ENCODE results near the gene ZBTB32. TPM values are rescaled to one million over a fixed set of nuclear protein-coding genes. Genes with fewer than 3 reads are reported as not detected.
"Not testable (repeated sequence)": the region's sequence is repeated elsewhere in the genome, so short reads cannot be mapped to it uniquely, and the experiment has no call there.

The ZBTB32 gene
- polyA plus RNA-seq, 1 donor = 0.32 TPM

DNA sequence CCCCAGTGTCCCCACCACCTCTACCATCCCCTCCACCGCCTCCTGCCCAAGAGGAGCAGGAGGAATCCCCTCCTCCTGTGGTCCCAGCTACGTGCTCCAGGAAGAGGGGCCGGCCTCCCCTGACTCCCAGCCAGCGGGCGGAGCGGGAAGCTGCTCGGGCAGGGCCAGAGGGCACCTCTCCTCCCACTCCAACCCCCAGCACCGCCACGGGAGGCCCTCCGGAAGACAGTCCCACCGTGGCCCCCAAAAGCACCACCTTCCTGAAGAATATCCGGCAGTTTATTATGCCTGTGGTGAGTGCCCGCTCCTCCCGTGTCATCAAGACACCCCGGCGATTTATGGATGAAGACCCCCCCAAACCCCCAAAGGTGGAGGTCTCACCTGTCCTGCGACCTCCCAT lies 16.3 kb downstream of the ZBTB32 start:
- DNase-seq = no peak

DNA sequence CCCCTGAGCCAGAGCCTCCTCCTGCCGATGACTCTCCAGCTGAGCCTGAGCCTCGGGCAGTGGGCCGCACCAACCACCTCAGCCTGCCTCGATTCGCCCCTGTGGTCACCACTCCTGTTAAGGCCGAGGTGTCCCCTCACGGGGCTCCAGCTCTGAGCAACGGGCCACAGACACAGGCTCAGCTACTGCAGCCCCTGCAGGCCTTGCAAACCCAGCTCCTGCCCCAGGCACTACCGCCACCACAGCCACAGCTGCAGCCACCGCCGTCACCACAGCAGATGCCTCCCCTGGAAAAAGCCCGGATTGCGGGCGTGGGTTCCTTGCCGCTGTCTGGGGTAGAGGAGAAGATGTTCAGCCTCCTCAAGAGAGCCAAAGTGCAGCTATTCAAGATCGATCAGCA lies 17.0 kb downstream of the ZBTB32 start:
- DNase-seq = no peak

DNA sequence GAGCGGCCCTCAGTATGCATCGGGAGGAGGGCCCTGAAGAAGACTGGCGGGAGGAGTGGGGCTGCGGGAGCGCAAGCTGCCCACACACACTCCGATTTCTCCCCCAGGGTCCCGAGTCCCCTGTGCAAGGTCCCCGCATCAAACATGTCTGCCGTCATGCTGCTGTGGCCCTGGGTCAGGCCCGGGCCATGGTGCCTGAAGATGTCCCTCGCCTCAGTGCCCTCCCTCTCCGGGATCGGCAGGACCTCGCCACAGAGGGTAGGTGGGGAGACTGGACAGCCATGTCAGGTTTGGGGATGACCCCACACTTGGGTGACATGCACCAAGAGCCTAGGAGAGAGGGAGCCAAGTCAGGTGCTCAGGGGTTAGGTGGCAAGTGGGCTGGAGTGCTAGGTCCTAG lies 18.1 kb downstream of the ZBTB32 start:
- DNase-seq = no peak

DNA sequence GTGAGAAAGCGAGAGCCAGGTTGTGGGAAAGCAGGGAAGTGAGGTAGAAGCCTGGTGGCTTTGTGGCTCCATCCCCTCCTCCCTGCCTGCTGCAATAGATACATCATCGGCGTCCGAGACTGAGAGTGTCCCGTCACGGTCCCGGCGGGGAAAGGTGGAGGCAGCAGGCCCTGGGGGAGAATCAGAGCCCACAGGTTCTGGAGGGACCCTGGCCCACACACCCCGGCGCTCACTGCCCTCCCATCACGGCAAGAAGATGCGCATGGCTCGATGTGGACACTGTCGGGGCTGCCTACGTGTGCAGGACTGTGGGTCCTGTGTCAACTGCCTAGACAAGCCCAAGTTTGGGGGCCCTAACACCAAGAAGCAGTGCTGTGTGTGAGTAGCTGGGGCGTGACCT lies 18.5 kb downstream of the ZBTB32 start:
- DNase-seq = no peak

DNA sequence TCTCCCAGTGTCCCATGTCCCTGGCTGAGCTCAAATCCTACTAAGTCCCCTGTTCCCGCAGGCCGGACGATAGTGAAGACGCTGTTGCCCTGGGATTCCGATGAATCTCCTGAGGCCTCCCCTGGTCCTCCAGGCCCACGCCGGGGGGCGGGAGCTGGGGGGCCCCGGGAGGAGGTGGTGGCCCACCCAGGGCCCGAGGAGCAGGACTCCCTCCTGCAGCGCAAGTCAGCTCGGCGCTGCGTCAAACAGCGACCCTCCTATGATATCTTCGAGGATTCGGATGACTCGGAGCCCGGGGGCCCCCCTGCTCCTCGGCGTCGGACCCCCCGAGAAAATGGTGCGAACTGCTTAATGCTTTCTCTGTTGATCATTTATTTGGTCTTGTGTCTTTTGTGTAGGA lies 19.3 kb downstream of the ZBTB32 start:
- no peak for DNase-seq

DNA sequence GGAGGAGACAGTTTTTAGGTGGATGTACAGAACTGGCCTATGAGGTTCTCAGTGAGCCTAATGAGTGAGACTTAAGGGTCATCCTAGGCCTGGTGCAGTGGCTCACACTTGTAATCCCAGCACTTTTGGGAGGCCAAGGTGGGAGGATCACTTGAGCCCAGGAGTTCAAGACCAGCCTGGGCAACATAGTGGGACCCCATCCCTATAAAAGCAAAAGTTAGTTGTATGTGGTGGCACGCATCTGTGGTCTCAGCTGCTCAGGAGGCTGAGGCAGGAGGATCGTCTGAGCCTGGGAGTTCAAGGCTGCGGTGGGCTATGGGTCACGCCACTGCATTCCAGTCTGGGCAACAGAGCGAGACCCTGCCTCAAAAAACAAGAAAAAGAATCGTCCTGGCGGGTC lies 19.8 kb downstream of the ZBTB32 start:
- DNase-seq = not testable (repeated sequence)

DNA sequence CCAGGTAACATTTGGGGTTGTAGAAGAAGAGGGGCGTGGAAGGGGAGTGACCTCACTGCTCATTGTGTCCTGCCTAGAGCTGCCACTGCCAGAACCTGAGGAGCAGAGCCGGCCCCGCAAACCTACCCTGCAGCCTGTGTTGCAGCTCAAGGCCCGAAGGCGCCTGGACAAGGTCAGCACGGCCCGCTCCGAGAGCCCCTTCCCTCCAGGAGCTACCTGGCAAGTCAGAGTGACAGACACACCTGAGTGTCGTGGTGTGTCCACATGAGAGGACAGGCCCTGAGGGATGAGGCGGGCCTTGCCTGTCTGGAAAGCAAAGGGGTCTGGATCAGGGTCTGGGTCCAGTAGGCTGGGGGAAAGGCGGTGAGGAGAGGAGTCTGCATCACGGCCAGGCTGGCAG lies 20.2 kb downstream of the ZBTB32 start:
- DNase-seq = no peak

DNA sequence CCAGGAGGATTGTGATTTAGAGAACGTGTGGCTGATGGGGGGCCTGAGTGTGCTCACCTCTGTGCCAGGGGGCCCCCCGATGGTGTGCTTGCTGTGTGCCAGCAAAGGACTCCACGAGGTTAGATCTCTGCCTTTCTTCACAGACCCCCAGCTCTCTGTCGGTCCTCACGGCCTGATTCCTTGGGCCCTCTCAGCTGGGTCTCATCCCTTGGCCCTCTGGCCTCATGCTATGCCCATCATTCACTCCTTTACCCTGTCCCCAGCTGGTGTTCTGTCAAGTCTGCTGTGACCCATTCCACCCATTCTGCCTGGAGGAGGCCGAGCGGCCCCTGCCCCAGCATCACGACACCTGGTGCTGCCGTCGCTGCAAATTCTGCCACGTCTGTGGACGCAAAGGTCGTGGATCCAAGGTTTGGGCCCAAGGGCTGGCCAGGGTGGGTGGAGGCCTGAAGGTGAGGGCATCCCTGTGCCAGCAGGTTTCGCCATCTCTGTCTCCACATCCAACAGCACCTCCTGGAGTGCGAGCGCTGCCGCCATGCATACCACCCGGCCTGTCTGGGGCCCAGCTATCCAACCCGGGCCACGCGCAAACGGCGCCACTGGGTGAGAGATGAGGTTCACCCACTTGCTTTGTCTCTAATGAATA lies 21.0 kb downstream of the ZBTB32 start:
- DNase-seq = no peak

DNA sequence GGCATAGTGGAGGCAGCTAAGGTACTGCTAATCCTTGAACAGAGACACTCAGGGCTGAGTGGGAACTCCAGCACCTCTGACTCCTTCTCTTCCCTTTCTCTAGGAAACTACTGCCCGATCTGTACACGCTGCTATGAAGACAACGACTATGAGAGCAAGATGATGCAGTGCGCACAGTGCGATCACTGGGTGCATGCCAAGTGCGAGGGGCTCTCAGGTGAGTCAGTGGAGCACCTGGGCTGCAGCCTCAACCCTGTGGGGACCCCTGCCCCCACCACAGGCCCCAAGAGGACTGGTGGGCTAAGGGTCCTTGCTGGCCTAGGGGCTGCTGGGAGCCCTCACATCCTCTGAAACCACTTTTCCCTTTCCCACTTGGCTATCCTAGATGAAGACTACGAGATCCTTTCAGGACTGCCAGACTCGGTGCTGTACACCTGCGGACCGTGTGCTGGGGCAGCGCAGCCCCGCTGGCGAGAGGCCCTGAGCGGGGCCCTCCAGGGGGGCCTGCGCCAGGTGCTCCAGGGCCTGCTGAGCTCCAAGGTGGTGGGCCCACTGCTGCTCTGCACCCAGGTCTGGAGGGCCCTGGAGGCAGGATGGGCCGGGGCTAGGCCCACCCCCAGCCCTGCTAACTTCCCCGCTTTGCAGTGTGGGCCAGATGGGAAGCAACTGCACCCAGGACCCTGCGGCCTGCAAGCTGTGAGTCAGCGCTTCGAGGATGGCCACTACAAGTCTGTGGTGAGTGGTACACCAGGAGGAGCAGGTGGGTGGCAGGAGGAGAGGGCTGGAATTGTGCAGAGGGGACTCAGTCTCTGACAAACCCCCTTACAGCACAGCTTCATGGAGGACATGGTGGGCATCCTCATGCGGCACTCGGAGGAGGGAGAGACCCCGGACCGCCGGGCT lies 22.9 kb downstream of the ZBTB32 start:
- DNase-seq = no peak

DNA sequence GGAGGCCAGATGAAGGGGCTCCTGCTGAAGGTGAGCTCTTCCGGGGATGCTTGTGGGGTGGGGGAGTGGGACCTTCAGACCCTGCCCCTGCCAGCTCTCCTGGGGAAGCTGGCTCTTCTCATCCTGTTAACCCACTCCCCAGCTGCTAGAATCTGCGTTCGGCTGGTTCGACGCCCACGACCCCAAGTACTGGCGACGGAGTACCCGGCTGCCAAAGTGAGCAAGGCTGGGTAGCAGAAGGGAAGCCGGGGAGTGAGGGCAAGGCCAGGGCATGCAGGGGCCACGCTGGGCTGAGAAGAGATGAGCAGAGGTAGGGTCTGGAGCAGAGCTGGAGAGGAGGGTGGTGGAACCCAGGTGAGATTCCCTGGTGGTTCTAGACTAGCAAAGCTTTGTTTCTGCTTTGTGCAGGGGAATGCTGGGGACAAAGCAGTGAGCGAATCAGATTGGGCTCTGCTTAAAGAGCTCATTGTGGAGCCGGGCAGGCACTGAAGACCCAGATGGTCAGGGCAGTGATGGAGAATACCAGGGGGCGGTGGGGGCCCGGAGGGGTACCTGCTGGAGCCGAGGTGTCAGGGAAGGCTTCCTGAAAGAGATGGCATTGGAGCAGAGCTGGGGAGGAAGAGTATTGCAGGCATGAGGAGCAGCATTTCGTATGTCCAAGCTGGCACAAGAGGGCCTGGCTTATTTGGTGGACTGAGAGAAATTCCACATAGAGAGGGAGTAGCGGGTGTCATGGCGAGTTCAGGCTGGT lies 23.8 kb downstream of the ZBTB32 start:
- no peak for DNase-seq

DNA sequence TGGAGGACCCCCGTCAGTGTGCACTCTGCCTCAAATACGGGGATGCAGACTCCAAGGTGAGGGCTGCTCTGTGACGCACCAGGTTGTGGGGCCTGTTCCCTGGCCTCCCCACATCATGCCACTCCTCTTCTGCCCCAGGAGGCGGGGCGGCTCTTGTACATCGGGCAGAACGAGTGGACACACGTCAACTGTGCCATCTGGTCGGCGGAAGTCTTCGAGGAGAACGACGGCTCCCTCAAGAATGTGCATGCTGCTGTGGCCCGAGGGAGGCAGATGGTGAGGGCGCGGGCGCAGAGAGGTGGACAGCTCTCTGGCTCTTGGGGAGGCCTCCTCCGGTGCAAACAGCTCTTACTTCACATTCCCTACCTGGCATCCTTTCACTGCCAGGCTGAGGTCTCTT lies 24.7 kb downstream of the ZBTB32 start:
- no peak for DNase-seq

DNA sequence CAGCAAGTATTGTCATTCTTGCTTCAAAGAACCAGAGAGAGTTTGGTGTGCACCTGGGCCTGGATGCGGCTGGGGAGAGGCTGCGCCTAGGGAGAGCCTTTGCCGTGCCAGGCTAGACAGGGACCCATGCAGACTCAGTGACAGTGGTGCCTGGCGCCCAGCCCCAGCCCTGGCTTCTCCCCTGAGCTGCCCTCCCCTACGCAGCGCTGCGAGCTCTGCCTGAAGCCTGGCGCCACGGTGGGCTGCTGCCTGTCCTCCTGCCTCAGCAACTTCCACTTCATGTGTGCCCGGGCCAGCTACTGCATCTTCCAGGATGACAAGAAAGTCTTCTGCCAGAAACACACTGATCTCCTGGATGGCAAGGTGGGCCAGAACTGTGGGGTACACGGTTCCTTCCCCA lies 25.4 kb downstream of the ZBTB32 start:
- DNase-seq = no peak

DNA sequence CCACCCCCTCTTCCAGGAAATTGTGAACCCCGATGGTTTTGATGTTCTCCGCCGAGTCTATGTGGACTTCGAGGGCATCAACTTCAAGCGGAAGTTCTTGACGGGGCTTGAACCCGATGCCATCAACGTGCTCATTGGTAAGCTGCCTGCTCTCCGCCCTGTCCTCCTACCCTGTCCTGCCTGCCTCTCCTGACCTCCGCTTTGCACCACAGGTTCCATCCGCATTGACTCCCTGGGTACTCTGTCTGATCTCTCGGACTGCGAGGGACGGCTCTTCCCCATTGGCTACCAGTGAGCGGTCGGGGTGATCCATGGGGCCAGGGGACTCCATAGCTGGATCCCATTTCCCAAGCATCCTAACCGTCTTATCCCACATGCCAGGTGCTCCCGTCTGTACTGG lies 26.0 kb downstream of the ZBTB32 start:
- DNase-seq = no peak

DNA sequence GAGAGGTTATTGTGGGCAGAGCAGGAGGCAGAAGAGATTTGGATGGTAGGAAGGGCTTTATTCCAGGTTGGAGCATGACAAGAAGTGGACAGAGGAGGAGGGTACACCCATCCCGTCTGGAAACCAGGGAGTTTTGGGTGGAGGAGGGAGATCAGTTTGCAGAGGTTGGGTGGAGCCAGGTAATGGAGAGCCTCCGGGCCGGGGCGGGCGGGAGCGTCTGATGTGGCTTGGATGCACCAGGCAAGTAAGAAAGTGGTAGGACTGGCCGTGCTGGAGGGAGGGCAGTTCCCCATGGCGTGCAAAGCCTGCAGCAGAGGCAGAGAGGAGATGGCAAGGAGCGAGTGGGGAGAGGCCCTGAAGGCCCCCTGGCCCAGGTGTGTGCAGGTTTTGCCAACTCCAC lies 27.0 kb downstream of the ZBTB32 start:
- DNase-seq = no peak

DNA sequence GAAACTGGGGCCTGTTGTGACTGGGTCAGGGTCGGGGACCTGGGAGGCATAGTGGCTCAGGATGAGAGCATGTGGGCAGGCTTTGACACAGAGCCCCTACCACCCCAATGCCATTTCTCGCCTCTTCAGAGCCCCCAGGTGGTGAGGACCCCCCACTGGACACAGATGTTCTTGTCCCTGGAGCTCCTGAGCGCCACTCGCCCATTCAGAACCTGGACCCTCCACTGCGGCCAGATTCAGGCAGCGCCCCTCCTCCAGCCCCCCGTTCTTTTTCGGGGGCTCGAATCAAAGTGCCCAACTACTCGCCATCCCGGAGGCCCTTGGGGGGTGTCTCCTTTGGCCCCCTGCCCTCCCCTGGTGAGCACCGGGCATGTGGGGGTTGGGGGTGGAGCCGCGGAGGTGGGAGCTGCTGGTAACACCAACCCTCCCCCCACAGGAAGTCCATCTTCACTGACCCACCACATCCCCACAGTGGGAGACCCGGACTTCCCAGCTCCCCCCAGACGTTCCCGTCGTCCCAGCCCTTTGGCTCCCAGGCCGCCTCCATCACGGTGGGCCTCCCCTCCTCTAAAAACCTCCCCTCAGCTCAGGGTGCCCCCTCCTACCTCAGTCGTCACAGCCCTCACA lies 27.5 kb downstream of the ZBTB32 start:
- no peak for DNase-seq

DNA sequence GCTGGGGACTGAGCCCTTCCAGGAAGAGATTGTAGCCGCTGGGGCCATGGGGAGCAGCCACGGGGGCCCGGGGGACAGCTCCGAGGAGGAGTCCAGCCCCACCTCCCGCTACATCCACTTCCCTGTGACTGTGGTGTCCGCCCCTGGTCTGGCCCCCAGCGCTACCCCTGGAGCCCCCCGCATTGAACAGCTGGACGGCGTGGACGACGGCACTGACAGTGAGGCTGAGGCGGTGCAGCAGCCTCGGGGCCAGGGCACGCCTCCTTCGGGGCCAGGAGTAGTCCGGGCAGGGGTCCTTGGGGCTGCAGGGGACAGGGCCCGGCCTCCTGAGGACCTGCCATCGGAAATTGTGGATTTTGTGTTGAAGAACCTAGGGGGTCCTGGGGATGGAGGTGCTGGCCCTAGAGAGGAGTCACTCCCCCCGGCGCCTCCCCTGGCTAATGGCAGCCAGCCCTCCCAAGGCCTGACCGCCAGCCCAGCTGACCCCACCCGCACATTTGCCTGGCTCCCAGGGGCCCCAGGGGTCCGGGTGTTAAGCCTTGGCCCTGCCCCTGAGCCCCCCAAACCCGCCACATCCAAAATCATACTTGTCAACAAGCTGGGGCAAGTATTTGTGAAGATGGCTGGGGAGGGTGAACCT lies 28.3 kb downstream of the ZBTB32 start:
- DNase-seq = no peak

DNA sequence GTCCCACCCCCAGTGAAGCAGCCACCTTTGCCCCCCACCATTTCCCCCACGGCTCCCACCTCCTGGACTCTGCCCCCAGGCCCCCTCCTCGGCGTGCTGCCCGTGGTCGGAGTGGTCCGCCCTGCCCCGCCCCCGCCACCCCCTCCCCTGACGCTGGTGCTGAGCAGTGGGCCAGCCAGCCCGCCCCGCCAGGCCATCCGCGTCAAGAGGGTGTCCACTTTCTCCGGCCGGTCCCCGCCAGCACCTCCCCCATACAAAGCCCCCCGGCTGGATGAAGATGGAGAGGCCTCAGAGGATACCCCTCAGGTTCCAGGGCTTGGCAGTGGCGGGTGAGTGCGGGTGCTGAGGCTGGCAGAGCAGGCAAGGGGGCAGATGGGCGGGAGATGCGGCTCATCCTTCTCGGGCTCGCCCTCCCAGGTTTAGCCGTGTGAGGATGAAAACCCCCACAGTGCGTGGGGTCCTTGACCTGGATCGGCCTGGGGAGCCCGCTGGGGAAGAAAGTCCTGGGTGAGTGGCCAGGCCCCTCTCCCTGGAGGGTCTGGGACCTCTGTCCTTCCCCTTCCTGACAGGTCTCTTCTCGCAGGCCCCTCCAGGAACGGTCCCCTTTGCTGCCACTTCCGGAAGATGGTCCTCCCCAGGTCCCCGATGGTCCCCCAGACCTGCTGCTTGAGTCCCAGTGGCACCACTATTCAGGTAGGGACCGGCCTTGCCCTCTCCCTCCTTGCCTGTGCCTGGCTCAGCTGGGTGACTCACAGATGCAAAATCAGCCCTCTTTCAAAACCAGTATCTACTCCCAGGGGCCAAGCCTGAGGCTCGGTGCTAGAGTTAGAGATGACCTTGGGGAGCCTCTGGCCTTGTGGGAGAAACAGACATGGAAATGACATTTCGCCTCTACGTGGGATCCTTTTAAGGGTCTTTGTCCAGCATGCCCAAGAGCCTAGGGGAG lies 29.1 kb downstream of the ZBTB32 start:
- no peak for DNase-seq

DNA sequence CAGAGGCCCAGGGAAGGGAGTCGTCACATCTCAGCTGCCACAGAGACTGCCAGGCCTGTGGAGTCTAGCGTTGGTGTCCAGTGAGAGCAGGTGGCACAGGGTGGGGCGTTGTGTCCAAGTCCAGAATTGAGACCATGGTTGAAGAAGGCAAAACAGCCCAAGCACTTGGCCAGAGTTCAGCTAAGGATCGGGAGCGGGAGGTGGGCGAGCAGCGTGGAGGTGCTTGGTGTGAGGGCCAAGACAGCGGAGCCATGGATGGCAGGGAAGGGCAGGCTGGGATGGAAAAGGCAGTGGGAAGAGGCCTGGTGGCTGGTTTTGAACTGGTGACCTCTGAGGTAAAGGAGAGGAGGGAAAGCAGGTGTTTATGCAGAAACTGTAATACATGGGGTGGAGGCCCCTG lies 29.9 kb downstream of the ZBTB32 start:
- no peak for DNase-seq

DNA sequence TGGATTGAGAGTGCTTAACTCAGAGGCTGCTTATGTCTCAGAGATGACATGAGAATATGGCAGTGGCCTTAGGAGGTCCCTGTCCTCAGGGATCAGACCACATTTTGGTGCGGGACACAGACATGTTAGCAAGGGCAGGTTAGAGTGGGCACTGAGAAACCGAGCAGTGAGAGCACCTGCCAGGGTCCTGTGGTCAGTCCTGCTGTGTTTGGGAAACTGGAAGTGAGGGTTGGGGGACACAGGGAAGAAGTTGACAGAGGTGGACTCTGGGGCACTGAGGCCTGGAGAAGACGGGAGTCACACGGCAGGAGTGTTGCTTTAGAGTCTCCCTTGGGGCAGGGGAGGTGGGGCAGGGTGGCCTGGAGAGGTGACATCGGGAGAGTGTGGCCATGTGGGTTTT lies 30.5 kb downstream of the ZBTB32 start:
- DNase-seq = no peak

DNA sequence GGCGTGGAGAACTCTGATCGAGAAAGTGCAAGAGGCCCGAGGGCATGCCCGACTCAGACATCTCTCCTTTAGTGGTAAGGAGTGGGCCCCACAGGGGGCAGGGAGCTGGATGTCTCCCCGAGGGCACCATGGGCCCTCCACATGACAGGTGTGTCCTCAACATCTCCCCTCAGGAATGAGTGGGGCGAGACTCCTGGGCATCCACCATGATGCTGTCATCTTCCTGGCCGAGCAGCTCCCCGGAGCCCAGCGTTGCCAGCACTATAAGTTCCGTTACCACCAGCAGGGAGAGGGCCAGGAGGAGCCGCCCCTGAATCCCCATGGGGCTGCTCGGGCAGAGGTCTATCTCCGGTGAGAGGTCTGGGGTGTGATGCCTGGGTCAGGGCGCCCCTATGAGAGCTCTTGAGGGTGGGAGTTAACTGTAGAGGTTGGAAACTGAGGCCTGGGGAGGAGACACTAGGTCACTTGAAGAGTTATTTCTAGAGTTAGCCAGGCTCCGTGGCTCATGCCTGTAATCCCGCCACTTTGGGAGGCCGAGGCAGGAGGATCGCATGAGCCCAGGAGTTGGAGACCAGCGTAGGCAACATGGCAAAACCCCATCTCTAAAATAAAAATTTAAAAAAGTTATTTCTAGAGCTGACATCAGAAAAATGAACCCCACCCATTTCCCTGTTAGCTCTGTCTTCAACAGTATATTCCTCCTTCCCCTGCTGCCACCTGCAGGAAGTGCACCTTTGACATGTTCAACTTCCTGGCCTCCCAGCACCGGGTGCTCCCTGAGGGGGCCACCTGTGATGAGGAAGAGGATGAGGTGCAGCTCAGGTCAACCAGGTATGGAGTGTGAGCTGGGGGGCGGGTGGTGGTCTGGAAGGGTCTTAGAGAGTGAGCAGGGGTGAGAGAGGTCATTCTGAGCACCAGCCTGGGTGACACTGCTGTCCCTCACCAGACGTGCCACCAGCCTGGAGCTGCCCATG lies 32.8 kb downstream of the ZBTB32 start:
- DNase-seq = no peak

Data from left kidney (tissue), 2 donors.